Activated CD4-positive, CD25-positive, alpha-beta regulatory T cell (primary cell): ENCODE data around the gene AGTPBP1.
"Not testable (repeated sequence)": the region's sequence is repeated elsewhere in the genome, so short reads cannot be mapped to it uniquely, and the experiment has no call there.

ENCODE experiments used
- DNase-seq, 4 experiments: peaks; one replicate each; lab custom pipeline; 2025; lab: John Stamatoyannopoulos, UW

The AGTPBP1 gene

GRCh38 chr9:85617141-85617670, 124.5 kb downstream of the AGTPBP1 start:
- no peak for DNase-seq

DNA sequence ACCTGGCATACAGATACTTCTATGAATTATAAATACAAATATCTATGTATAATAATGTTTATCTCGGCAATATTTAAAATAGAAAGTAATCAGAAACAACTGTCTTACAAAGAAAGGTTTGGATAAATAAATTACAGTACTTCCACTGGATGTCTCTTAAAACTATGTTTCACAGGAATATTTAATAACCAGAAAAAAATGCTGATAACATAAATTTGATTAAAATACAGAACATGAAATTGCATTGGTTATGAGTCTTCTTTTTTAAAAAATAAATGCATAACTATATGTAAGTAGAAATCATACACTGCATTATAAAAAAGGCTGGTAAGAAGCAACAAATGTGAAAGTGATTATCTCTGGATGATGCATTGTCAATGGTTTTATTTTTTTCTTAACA, 126.0 kb downstream of the AGTPBP1 start:
- DNase-seq: no peak

DNA sequence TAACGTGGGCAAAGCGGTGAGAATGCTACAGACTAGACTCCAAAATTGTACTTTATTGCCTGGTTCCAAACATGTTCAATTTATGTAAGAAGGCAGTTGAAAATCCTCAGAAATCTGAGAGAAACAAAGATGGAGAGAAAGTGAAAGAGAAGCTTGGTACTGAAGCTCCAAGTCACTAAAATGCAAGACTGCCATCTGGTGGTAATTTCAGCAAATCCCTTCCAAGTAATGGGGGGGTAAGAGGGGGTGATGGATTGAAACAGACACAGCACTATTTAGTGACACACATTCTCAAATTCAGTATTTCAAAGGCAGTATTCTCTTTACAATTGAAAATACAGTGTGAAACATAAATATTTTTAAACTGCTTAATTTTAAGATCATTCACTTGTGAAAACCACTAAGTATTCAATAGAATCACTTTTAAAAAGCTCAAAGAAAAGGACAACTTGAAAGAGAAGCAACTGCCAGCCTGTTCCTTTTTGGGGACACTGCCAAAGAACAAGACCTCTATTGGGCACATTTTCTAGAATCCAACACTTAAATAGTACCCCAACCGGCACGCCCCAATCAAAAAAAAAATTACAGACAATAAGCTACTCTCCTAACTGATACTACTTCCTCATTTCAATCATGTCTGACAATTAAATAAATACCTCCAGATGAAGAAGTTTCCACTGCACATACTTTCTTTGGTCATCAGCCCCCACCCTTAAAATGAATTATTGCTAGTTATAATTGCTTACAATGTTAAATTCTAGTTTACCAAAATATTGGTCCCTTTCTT, 131.5 kb downstream of the AGTPBP1 start:
- no peak for DNase-seq

DNA sequence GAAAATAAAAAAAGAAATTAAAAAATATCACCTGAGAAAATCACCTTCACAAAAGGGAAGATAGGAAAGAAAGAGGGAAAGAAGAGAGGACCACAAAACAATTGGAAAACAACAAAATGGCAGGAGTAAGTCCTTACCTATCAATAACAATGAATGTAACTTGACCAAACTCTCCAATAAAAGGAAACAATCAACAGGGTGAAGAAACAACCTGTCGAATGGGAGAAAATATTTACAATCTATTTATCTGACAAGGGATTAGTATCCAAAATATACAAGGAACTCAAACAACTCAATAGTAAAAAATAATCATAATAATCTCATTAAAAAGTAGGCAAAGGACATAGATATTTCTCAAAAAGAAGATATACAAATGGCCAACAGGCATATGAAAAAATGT, 135.8 kb downstream of the AGTPBP1 start:
- DNase-seq: no peak

DNA sequence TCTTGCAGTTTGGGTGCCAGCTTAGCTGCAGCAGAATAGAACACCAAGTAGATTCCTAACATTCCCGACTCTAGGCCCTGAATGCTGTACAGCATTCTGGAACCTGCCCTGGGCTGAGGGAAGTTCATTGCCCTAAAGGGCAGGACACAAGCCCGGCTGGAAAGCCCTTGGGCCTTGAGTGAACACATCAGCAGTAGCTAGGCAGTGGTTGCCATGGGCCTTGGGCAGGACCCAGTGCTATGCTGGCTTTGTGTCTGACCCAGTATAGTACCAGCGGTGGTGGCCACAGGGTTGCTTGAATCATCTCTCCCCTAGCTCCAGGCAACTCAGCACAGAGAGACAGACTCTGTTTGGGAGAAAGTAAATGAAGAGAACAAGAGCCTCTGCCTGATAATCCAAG, 137.8 kb downstream of the AGTPBP1 start:
- DNase-seq: no peak

DNA sequence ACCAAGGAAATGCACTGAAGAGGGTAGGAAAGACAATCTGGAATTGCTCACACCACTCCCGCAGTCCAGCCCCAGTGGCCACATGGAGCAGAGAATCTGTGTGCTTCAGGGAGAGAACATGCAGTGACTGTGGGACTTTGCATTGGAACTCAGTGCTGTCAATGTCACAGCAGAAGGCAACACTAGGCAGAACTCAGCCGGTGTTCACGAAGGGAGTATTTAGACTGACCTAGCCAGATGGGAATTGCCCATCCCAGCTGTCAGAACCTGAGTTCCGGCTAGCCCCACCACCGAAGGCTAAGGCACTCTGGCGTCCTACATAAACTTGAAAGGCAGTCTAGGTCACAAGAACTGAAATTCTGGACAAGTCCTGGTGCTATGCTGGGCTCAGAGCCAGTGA, 139.0 kb downstream of the AGTPBP1 start:
- DNase-seq: no peak

DNA sequence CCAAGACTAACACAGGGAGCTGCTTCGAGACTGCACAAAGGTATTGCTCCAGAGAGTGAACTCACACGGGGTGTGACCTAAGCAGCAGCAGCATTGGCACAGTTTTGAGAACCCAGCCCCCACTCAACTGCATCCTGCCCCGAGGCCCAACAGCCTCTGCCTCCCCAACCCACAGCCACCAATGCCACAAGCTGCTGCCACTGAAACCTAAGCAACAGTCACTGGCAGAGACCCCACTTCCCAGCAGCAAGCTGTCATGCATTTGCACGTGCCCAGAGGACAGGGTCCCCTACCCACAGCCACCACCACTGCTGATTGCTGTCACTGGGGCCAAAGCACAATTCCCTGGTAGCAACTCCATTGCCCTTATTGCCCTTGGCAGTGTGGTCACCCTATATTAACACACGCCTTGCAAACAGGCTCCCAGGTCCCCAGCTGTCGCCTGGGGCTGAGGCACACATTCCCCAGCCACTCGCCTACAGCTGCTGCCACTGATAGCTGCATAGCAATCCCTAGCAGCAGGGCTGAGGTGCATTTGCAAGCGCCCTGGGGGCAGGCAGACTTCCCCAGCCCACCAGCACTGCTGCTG, 141.0 kb downstream of the AGTPBP1 start:
- DNase-seq: no peak

DNA sequence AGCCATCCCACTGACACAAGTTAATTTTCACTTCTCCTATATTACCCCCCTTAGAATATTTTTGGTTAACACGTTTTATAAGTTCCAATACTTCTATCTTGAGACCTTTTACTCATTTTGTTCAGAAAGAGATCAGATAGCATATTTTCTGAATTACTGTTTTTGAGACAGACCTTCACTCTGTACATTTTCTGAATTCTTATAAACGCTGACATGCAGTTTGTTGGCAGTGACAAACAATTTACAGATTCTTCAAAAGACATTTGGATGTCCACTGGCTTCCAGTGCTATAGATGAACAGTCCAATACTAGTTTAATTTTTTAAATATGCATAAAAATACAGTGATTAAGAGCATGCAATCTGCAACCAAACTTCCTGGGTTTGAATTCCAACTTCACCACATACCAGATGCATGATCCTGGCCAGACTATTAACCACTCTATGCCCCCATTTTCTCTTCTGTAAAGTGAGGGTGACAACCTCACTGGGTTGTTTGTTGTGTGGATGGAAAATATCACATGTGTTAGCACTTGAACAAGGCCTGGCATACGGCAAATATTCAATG, 142.1 kb downstream of the AGTPBP1 start:
- DNase-seq: no peak

- DNase-seq: no peak
Measured at GRCh38 chr9:85594316-85594715, 147.4 kb downstream of the AGTPBP1 start.

DNA sequence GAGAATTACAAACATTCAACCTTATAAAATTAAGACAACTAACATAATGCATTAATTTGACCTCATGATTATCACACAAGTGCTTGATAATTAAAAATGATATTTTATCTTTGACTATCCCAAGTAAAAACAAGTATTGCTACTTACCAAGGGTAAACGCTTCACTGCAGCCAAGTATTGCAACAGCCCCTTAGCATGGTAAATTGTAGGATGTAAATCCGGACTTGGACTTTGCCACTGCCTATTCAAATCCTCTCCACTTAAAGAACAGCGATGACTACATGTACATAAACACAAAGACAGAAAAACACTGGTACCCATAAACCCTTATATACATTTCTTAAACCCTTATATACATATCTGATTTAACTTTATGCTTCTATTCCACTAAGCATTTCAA, 155.1 kb downstream of the AGTPBP1 start:
- DNase-seq: no peak

DNA sequence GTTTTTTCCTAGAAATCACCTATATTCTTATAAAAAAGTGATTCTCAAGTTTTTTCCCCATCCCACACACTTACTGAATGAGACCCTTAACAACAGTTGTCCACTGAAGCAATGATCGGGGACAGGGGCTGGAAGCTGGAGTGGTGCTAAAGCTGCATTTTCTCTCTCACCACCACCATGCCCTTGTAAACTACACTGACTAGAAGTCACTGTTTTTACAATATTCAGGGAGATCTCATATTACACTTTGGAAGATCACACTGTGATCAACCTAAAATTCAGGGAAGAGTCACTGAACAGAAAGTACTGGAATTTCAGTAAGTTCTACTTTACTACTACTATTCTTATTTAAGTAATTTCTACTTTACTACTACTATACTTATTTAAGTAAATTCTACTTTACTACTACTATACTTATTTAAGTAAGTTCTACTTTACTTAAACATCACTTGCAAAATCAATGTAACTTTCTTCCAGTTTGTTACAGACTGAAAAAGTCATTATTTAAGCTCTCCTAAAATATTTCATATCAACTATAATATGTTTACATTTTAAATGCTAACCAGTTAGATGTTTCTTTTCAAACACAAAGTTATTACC, 164.3 kb downstream of the AGTPBP1 start:
- DNase-seq: no peak

GRCh38 chr9:85575868-85576267, 165.9 kb downstream of the AGTPBP1 start:
- no peak for DNase-seq

DNA sequence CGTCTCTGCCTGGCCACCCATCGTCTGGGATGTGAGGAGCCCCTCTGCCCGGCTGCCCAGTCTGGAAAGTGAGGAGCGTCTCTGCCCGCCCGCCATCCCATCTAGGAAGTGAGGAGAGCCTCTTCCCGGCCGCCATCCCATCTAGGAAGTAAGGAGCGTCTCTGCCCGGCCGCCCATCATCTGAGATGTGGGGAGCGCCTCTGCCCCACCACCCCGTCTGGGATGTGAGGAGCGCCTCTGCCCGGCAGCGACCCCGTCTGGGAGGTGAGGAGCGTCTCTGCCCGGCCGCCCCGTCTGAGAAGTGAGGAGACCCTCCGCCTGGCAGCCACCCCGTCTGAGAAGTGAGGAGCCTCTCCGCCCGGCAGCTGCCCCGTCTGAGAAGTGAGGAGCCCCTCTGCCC, 168.2 kb downstream of the AGTPBP1 start:
- DNase-seq: not testable (repeated sequence)

GRCh38 chr9:85572917-85573316, 168.8 kb downstream of the AGTPBP1 start:
- DNase-seq: not testable (repeated sequence)

DNA sequence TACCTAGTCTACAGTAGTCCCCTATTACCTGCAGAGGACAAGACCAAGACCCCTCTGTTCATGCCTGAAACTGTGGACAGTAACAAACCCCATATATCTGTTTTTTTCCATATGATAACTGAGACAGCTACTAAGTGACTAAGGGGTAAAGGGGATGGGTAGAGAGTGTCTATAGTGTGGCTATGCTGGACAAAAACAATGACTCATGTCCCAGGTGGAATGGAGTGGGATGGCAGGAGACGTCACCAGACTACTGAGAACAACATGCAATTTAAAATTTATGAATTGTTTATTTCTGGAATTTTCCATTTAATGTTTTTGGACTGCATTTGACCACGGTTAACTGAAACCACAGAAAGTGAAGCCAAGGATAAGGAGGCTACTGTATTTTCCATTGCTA, 171.8 kb downstream of the AGTPBP1 start:
- DNase-seq: no peak

DNA sequence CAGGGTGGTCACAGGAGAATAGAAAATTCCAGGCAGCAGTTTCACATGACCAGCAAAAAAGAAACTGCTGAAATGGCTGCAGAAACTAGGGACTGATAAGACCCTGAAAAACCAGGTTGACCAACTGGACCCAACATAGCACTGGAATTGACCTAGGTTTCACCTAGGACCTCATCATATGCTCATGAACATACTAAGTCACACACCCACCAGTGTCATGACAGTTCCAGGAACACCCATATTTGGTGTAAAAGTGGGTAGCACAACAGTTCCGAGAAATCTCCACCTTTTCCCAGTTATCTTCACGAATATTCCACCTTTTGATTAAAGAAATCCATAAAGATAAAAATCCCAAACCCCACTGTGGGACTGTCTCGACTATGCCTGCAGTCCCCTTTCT, 182.2 kb downstream of the AGTPBP1 start:
- no peak for DNase-seq

DNA sequence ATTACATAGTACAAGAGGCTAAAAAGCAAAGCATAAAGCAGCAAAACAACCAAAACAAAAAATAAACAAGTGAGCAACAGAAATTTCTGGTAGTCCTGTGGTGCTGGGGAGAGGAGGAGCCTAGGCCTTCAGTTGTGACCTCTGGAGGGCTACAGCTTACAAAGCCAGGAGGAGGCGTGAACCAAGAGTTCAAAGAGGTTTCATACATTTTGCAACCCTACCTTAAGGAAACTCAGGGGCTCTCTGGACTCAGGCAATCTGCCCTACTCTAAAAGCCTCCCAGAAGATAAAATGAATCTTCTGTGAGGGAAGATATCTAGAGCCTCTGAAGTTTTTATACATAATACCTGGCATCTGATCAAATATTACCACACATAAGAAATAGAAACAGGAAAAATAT, 187.4 kb downstream of the AGTPBP1 start:
- no peak for DNase-seq

GRCh38 chr9:85553475-85553874, 188.3 kb downstream of the AGTPBP1 start:
- DNase-seq: no peak

DNA sequence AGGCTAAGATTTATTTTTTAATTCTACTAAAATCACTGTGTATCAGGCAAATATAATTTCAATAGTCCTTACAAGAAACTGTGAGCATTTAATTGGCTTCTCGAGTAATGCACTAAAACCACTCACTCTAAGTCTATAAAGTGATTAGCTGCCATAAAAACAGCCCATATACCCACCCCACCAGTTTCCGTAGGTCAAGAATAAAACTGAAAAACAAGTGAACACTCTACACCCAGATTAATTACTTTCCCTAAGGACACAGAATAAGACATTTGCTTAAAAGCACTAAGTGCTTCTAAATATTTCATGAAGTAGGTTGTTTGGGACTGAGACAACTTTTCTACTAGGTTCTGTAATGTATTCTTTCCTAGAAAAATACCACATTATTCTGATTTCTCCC, 194.2 kb downstream of the AGTPBP1 start:
- no peak for DNase-seq

DNA sequence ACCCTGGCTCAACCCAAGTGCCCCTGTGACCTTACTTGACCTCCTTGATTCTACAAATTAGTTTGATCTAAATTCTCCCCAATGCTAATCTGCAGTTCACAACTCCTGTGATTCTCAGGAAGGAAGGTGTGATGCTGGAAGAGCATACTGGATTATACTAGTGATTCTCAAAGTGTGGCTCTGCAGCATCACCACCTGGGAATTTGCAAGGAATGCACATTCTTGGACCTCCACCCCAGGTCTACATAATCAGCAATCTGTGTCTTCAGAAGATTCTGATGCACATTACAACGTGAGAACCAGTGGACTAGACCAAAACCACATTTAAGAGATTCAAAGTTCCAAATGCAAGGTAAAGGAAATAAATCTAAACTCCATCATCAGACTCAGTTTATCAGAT, 198.6 kb downstream of the AGTPBP1 start:
- DNase-seq: no peak

DNA sequence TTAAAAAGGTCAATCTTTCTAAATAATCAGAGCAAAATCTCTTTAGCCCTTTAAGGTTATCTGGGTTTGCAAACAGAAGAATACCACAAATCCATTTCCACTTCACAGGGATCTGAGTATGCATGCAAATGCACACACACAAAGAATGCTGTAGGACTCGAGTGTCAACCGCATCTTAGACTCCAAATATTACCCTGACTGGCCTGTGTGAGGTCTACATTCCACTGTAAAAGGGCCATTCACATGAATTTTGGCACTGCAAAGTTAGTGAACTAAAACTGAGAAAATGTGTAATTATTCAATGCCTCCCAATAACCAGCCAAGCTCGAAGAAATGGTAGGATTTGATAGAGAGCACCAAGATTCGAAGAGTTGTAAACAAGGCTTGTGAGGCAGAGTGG, 199.9 kb downstream of the AGTPBP1 start:
- DNase-seq: no peak

GRCh38 chr9:85536514-85536913, 205.2 kb downstream of the AGTPBP1 start:
- no peak for DNase-seq

DNA sequence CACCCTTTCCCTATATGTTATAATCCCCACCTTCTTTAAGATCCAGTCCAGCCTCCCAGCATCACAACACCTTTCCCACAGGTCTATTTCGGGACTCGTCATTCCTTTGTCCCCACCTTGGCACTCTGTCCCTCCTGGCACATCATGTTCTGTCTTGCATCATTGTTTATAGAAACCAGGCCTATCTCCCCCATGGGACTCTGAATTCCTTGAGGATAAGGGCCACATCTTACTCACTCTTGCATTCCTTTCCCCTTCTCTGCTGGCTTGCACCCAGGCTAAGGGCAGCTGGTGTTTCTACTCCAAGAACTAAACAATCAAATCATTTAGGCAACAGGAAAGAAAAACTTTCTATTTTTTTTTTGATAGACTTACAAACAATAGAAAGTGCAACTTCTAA, 205.7 kb downstream of the AGTPBP1 start:
- no peak for DNase-seq
